ENCODE results near the gene ZFP92.

Gene ZFP92

GRCh38 chrX:153409414-153410101 is 1.7 kb upstream of the ZFP92 start:
- no peak for DNase-seq

DNA sequence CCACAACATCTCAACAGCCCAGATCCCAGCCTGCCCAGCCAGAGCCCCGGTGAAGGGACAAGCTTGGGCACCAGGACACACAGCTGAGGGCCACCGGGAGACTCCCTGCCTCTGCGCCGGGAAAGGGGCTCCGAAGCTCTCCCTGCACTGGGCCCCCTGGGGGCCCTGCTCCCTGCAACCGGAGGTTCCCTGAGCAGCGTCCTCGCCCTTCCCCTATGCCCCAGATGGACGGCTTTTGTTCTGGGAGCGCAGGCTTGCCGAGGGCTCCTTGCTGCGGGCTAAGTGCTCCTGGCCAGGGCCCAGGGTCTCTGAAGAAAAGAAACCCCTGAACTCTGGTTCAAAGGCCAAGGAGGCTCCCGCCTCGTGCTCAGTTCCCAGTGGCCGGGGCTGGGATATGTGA is 899 bp upstream of the ZFP92 start:
- DNase-seq = no peak

DNA sequence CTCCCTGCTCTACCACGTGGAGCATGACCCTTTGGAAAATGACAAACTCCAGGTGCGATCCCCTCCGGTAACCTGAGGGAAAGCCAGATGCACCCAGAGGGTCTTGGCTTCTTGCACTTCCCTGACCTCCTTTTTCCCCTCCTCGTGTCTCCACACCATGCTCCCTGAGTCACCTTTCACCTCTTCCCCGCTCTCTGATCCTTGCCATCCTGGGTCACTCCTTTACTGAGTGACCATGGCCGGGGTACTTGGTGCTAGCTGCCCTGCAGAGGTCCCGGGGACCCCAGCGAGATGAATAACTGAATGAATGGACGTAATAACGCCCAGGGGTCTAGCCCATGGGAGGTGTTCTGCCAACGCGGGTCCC is 401 bp upstream of the ZFP92 start:
- DNase-seq = no peak

GRCh38 chrX:153411988-153412574 is 809 bp downstream of the ZFP92 start:
- no peak for DNase-seq

DNA sequence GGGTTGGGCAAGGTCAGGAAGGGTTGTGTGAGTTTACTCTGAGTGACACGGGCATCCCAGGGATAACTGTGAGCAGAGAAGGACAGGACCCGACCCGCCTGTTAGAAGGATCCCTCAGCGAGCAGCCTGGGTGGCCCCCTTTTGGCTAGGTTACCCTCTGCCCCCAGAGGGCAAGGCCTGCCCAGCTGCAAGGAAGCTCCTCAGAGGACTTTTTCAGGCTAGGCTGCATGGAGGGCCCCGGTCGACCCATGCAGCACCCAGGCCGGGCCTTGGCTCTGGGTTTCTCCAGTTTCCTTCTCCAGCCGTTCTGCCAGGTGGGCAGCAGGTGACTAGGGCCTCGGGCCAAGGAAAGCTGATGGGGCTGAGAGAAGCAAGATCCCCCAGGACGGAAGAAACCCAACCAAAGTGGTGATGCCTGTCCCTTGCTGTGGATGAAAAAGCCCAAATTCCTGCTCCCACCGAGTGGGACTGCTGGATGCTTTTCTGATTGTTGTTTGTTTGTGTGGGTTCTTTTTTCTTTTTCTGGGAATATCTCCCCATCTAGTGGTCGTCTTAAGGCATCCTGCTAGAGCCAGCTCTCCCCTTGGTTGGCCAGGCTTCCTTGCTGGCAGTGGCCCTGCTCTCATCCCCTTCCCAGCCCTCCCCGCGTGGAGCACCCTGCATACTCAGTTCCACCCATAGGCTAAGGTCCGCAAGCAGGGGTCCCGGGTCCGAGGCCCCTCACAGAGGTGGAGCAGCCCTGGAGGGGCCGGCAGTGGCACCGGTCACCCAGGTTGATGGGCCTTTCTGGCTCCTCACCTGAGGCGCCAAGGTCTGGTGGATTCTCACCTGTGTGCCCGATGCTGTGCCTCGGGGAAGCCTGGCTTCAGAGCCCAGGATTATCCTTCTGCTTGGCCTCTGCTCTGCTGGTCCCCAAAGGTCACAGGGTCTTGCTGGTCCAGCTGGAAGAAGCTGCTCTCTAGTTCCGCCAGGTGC is 1.8 kb downstream of the ZFP92 start:
- no peak for DNase-seq

- DNase-seq = no peak
Observed at GRCh38 chrX:153413731-153414130, 2.5 kb downstream of the ZFP92 start.

- DNase-seq = no peak
Observed at GRCh38 chrX:153414856-153415510, 3.7 kb downstream of the ZFP92 start.

DNA sequence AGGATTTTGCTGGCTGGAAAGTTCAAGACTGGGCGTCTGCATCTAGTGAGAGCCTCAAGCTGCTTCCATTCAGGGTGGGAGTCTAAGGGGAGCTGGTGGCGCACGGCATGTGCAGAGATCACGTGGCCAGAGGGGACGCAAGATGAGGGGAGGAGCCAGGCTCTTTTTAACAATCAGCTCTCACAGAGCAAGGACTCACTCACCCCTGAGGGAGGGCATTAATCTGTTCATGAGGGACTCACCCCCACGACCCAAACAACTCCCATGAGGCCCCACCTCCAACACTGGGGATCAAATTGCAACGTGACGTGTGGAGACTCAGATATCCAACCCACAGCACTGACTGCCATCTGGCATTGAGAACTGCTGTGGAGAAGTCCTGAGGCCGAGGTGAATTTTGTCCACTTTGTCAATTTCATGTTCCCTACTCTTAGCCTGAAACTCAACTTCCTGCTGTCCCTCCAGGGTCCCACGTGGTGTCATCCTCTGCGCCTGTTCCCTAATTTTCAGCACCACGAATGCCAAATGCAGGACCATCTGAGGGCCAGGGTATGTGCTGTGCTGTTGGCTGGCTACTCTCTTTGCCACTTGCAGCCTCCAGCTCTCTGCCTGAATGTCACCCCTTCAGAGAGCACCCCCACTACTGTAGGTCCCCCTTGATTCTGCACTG is 5.6 kb downstream of the ZFP92 start:
- DNase-seq = no peak

DNA sequence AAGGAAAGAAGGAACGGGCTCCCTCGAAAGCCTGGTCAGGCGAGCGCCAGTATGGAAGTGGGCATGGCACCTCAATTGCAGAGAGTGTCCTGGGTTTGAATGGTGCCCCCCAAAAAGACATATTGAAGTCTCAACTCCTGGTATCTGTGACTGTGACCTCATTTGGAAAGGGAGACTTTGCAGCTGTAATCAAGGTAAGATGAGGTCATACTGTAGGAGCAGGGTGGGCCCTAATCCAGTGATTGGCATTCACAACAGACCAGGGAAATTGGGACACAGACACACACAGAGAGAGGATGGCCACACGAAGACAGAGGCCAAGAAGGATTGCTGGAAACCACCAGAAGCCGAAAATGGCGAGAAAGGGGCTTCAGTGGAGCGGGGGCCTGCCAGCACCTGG is 6.4 kb downstream of the ZFP92 start:
- DNase-seq = no peak

GRCh38 chrX:153420851-153421599 is 9.8 kb downstream of the ZFP92 start:
- DNase-seq = no peak

DNA sequence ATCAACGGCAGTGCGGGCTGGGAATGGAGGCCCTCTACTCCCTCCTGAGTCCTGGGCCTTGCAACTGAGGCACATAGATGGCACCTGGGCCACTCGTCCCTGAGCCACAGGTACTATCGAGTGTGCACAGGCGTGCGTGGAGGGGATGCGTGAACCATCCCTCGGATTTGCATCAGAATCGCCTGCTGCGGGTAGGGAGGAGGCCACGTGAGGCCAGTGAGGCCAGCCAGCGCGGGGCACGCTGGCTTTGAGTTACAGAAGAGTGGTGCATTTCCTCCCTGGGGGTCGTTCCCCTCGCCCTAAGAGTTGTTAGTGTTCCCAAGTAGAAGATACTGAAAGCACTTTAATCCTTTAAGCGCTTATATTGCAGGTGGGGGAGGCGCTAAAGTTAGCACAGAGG is 10.6 kb downstream of the ZFP92 start:
- DNase-seq = no peak

GRCh38 chrX:153423652-153424051 is 12.4 kb downstream of the ZFP92 start:
- DNase-seq = no peak

DNA sequence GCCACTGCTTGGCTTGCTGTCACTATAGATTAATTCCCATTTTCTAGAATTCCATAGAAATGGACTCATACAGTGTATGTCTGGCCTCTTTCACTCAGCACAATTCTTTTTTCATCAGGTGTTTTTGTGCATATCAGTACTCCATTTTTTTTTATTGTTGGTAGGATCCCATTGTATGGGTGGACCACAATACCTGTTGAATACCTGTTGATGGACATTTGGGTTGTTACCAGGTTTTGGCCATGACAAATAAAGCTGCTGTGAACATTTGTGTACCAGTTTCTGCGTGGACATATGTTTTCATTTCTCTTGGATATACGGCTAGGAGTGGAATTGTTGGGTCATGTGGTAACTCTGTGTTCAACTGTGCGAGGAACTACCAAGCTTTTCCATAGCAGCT is 14.9 kb downstream of the ZFP92 start:
- no peak for DNase-seq

- no peak for DNase-seq
Observed at GRCh38 chrX:153430796-153431195, 19.5 kb downstream of the ZFP92 start.

DNA sequence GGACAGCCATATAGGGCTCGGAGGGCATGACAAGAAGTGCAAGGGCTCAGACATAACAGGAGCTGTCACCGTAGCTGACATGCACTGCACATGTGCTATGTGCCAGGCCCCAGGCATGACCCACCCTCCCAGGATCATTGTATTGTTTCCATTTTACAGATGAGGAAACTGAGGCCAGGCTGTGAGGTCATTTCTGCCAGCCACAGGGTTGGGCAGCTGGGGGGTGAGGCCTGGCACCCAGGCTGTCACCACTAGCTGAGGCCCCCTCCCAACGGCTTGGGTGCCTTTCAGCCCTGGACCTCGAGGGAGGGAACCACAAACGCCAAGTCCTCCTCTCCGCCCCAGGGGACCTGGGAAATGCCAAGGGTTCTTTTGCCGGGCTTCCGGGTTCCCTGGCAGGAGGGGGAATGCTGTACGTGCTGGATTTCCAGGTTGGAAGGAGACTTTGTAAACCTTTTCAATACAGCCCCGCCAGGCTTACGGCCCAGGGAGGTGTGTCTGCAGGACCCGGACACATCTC is 21.9 kb downstream of the ZFP92 start:
- DNase-seq = no peak

DNA sequence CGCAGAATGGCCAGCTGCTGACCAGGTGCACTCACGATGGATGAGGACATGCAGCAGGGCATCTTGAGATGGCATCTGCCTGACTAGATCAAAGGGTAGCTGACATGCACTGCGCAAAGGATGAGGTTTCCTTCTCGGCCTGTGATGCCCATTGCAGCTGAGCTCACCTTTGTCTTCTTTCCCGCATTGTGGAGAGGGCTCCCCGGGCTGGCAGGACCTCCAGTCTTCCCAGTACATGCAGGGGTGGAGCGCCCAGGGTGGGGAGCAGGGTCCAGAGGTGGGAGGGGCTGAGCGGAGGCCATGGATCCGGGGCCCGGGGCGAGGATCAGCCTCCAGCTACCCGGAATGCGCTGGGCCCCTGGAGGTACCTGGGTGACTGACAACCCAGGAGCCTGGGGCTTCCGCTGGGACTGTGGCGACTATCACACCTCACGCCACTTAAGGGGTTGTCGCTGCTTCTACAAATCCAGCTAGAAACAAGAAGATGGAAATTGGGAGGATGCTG is 22.6 kb downstream of the ZFP92 start:
- DNase-seq = no peak

DNA sequence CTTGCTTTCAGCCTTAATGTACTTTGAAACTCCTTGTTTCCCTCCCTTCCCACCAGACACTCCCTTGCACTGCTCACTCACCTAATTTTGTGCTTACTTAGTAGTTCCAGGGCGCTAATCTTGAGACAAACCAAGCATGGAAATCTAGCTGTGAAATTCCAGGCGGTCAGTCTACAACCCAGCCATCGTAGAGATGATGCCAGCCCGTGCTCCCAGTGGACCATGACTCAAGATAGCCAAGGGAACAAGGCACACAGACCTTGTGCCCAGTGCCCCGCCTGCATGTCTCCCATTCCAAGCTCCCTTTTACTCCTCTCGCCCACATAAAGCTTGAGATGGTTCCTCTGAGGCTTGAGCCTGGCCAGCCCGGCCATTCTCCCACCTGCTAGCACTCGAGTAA is 23.5 kb downstream of the ZFP92 start:
- no peak for DNase-seq

DNA sequence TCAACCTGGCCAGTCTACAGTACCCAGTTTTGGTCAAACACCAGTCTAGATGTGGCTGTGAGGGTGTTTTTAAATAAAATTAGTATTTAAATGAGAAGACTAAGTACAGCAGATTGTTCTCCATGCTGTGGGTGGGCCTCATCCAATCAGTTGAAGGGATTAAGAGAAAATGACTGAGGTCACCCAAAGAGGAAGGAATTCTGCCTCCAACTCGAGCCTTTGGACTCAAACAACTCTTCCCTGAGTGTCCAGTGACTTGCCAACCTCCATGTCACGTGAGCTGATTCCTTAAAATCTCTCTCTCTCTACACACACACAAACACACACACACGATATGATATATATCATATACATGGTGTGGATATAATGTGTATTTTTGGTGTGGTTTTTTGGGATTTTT is 24.6 kb downstream of the ZFP92 start:
- DNase-seq = no peak

DNA sequence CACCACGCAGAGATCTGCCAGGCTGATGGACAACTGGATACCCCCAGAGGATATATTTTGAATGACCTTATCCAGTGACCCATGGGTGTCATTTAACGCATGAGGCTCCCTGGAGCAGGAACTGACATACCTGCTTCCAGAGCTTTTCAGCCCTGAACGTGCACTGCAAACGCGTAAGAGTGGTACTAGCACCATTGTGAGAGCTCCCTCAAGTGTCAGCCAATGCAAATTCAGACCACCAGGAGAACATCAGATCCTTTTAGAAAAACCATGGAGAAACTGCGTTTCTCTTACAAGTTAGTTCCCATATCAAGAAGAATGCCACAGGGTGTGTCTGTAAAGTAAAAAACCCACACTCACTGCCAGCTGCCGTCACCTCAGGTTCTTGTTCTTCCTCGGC is 27.3 kb downstream of the ZFP92 start:
- no peak for DNase-seq

DNA sequence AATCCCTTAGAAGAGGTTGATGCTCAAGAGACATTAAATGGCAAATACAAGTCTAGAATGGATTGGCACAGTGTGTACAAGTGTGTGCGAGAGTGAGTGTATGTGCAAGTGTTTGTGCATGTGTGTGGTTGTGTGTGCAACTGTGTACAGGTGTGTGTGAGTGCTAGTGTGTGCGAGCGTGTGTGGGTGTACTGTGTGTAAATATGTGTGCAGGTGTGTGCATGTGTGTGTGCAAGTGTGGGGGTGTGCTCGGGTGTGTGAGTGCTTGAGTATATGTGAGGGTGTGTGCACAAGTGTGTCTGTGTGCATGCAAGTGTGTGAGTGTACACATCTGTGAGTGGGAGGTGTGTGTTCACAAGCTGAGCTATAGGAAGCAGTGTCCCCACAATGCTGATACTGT is 28.7 kb downstream of the ZFP92 start:
- no peak for DNase-seq

DNA sequence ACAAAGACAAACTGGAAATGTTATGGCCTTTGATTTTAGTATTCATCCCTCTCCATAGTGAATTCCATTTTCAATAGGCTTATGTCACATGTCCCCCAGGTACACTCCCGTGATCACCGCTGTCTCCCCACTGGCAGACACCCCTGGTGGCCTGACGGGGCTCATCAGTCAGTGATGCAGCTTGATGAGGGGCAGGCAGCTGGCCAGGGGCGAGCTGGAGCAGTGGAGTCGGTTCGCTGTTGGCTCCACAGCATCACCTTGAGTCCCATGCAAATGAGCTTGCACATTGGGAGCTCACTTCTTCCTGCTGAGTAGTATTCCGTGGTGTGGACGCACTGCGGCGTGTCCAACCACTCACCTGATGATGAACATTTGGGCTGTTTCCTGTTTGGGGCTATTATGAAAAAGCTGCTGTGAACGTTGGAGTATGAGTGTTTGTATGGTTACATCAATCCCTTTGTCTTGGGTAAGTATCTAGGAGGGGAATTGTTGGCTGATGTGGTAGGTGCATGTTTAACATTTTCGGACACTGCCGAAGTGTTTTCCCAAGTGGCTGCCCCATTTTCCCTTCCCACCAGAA is 29.4 kb downstream of the ZFP92 start:
- no peak for DNase-seq

All from T-helper 9 cell (primary cell).